Measurements from ENCODE around the gene SCML1.

SCML1 gene

DNA sequence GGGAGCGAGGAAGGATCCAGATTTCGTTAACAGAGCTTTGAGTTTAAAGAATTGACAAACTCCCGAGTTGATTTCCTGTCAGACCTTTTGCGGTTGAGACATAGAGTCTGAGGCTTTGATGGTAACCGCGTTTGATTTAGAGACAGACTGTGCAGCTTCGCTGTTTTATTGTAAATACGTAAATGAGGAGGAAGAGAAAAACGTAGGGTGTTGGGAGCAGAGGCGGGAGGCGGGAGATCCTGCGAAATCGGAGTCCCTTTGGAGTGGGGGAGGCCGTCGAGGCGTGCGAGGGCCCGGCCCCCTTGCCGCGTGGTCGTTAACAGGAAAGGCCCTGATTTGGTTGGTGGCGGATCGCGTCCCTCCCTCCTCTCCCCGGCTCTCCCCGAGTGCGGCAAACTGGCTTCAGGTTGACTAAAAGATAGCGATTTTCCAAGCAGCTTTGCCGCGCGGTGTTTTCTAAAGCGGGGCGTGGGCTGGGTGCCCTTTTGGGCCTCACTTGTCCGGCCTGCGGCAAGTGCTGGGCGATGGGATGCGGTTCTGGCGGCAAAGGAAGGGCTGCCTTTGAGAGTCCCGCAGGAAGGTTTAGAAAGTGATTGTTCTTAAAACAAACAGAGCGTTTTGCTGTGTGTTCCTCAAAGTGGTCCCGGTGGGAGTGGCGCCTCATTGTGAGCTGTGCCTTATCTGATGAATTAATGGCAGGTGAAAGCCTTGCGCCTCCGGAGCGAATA, 857 bp downstream of the SCML1 start (continued):
- TF ChIP-seq, protein P1, sequence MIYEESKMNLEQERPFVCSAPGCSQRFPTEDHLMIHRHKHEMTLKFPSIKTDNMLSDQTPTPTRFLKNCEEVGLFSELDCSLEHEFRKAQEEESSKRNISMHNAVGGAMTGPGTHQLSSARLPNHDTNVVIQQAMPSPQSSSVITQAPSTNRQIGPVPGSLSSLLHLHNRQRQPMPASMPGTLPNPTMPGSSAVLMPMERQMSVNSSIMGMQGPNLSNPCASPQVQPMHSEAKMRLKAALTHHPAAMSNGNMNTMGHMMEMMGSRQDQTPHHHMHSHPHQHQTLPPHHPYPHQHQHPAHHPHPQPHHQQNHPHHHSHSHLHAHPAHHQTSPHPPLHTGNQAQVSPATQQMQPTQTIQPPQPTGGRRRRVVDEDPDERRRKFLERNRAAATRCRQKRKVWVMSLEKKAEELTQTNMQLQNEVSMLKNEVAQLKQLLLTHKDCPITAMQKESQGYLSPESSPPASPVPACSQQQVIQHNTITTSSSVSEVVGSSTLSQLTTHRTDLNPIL (CRISPR knock-in tag; IDR thresholded peaks at IDR 0.05; ENCODE audit: low read depth), result no peak

DNA sequence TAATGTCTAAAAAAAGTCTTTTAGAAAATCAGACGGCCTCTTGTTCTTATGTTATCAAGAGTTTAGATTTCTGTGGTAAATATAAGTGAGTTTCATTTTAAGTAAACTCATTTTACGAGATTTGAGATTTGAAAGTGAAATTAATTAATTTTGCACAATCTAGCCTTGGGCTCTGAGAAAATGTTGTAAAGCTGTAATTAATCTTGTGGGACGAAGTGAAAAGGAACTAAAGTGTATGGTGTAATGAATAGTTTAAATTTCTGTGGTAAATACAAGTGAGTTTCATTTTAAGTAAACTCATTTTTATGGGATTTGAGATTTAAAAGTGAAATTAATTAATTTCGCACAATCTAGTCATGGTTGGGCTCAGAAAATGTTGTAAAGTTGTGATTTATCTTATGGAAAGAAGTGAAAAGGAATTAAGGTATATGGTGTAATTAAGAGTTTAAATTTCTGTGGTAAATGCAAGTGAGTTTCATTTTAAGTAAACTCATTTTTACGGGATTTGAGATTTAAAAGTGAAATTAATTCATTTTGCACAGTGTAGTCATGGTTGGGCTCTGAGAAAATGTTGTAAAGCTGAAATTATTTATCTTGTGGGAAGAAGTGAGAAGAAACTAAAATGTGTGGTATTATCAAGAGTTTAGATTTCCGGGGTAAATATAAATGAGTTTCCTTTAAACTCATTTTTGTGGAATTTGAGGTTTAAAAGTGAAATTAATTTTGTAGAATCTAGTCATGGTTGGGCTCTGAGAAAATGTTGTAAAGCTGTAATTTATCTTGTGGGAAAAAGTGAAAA, 1.6 kb downstream of the SCML1 start:
- TF ChIP-seq ZC3H10 (CRISPR knock-in tag; IDR thresholded peaks at IDR 0.05), result no peak
- no peak for TF ChIP-seq SNAI2 (CRISPR knock-in tag; IDR thresholded peaks at IDR 0.05)
- no peak for TF ChIP-seq BACH2 (CRISPR knock-in tag; IDR thresholded peaks at IDR 0.05; ENCODE audit: borderline replicate concordance)
- TF ChIP-seq ZFP3 (CRISPR knock-in tag; IDR thresholded peaks at IDR 0.05), result no peak
- no peak for TF ChIP-seq ZFP30 (CRISPR knock-in tag; IDR thresholded peaks at IDR 0.05)
- no peak for TF ChIP-seq ZNF70 (CRISPR knock-in tag; IDR thresholded peaks at IDR 0.05)
- no peak for TF ChIP-seq ZNF8 (CRISPR knock-in tag; IDR thresholded peaks at IDR 0.05)
- no peak for TF ChIP-seq ARNTL (CRISPR knock-in tag; IDR thresholded peaks at IDR 0.05; ENCODE audit: borderline replicate concordance, low read depth)
- TF ChIP-seq, protein P2, sequence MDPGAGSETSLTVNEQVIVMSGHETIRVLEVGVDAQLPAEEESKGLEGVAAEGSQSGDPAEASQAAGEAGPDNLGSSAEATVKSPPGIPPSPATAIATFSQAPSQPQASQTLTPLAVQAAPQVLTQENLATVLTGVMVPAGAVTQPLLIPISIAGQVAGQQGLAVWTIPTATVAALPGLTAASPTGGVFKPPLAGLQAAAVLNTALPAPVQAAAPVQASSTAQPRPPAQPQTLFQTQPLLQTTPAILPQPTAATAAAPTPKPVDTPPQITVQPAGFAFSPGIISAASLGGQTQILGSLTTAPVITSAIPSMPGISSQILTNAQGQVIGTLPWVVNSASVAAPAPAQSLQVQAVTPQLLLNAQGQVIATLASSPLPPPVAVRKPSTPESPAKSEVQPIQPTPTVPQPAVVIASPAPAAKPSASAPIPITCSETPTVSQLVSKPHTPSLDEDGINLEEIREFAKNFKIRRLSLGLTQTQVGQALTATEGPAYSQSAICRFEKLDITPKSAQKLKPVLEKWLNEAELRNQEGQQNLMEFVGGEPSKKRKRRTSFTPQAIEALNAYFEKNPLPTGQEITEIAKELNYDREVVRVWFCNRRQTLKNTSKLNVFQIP (CRISPR knock-in tag; IDR thresholded peaks at IDR 0.05; ENCODE audit: borderline replicate concordance, low read depth), result no peak
- TF ChIP-seq RARB (CRISPR knock-in tag; IDR thresholded peaks at IDR 0.05), result no peak
- no peak for TF ChIP-seq PPARA (CRISPR knock-in tag; IDR thresholded peaks at IDR 0.05; ENCODE audit: borderline replicate concordance)
- TF ChIP-seq, protein P3, sequence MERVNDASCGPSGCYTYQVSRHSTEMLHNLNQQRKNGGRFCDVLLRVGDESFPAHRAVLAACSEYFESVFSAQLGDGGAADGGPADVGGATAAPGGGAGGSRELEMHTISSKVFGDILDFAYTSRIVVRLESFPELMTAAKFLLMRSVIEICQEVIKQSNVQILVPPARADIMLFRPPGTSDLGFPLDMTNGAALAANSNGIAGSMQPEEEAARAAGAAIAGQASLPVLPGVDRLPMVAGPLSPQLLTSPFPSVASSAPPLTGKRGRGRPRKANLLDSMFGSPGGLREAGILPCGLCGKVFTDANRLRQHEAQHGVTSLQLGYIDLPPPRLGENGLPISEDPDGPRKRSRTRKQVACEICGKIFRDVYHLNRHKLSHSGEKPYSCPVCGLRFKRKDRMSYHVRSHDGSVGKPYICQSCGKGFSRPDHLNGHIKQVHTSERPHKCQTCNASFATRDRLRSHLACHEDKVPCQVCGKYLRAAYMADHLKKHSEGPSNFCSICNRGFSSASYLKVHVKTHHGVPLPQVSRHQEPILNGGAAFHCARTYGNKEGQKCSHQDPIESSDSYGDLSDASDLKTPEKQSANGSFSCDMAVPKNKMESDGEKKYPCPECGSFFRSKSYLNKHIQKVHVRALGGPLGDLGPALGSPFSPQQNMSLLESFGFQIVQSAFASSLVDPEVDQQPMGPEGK (CRISPR knock-in tag; IDR thresholded peaks at IDR 0.05; ENCODE audit: borderline replicate concordance), result no peak

DNA sequence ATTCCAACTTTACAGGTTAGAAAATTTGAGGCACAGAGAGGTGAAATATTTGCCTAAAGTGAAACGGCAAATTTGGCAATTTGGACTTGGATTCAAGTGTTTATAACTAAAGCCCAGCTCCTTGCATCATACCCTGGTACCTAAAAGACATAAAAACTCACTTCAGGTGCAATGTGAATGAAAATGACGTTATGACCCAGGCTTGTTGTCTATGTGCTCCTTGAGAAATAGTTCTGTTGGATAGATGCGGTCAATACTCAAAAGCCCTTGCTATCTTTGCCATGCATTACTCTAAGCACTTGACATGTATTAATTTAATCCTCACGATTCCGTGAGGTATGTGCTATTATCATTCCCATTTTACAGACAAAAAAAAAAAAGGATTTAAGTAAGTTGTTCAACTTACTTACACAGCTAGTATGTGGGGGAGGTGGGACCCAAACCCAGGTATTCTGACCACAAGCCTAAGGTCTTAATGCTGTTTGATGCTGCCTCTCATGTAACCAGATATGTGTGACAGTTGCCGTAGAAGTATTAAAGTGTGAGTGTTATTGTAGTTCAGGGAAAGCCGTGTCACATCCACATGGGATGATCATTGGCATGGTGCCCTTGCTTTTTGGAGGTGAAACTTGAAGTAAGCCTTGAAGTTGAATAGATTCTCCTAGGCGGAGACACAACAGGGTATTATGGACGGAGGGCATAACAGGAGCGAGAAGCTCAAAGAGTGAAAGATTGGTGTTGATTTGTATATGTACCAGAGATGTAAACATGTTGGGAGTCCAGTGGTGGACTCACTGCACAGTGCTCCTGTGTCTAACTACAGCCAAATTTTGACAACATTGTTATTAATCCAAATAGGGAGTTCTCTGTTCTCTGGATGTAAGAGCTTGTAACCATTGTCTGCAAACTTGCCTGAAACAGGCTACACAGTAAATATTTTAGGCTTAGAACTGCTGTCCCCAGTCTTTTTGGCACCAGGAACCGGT, 3.1 kb downstream of the SCML1 start:
- TF ChIP-seq OSR1 (CRISPR knock-in tag; IDR thresholded peaks at IDR 0.05) (no peak), ESRRG (CRISPR knock-in tag; IDR thresholded peaks at IDR 0.05) (no peak), CSDC2 (CRISPR knock-in tag; IDR thresholded peaks at IDR 0.05) (no peak), TCF4 (CRISPR knock-in tag; IDR thresholded peaks at IDR 0.05; ENCODE audit: borderline replicate concordance) (no peak), PPARA (CRISPR knock-in tag; IDR thresholded peaks at IDR 0.05; ENCODE audit: borderline replicate concordance) (no peak), ZNF70 (CRISPR knock-in tag; IDR thresholded peaks at IDR 0.05) (no peak), TOX (CRISPR knock-in tag; IDR thresholded peaks at IDR 0.05; ENCODE audit: borderline replicate concordance) (no peak), ZFP30 (CRISPR knock-in tag; IDR thresholded peaks at IDR 0.05) (no peak), SNAI2 (CRISPR knock-in tag; IDR thresholded peaks at IDR 0.05) (no peak)
- TF ChIP-seq, protein P4, sequence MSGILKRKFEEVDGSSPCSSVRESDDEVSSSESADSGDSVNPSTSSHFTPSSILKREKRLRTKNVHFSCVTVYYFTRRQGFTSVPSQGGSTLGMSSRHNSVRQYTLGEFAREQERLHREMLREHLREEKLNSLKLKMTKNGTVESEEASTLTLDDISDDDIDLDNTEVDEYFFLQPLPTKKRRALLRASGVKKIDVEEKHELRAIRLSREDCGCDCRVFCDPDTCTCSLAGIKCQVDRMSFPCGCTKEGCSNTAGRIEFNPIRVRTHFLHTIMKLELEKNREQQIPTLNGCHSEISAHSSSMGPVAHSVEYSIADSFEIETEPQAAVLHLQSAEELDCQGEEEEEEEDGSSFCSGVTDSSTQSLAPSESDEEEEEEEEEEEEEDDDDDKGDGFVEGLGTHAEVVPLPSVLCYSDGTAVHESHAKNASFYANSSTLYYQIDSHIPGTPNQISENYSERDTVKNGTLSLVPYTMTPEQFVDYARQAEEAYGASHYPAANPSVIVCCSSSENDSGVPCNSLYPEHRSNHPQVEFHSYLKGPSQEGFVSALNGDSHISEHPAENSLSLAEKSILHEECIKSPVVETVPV (CRISPR knock-in tag; IDR thresholded peaks at IDR 0.05), result no peak
- ATAC-seq, result no peak

More for the DNA sequence above, 1.6 kb downstream of the SCML1 start:
- ATAC-seq, result no peak

DNA sequence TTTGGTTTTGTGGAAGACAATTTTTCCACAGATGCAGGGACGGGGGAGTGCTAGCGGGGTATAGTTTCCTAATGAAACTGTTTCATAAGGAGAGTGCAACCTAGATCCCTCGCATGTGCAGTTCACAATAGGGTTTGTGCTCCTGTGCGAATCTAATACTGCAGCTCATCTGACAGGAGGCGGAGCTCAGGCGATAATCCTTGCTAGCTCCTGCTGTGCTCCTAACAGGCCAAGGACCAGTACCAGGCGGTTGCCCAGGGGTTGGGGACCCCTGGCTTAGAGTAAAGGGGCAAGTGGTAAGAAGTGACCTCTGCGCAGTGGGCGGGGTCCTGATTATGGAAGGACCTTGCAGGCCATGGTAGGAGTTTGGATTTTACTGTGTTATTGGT, 3.8 kb downstream of the SCML1 start:
- no peak for ATAC-seq
- TF ChIP-seq ARNTL (CRISPR knock-in tag; IDR thresholded peaks at IDR 0.05; ENCODE audit: borderline replicate concordance, low read depth) (no peak), ISL1 (CRISPR knock-in tag; IDR thresholded peaks at IDR 0.05) (no peak), ZC3H10 (CRISPR knock-in tag; IDR thresholded peaks at IDR 0.05) (no peak), ZFP3 (CRISPR knock-in tag; IDR thresholded peaks at IDR 0.05) (no peak), TCF4 (CRISPR knock-in tag; IDR thresholded peaks at IDR 0.05; ENCODE audit: borderline replicate concordance) (no peak), ZFP30 (CRISPR knock-in tag; IDR thresholded peaks at IDR 0.05) (no peak)
- TF ChIP-seq, protein P5, sequence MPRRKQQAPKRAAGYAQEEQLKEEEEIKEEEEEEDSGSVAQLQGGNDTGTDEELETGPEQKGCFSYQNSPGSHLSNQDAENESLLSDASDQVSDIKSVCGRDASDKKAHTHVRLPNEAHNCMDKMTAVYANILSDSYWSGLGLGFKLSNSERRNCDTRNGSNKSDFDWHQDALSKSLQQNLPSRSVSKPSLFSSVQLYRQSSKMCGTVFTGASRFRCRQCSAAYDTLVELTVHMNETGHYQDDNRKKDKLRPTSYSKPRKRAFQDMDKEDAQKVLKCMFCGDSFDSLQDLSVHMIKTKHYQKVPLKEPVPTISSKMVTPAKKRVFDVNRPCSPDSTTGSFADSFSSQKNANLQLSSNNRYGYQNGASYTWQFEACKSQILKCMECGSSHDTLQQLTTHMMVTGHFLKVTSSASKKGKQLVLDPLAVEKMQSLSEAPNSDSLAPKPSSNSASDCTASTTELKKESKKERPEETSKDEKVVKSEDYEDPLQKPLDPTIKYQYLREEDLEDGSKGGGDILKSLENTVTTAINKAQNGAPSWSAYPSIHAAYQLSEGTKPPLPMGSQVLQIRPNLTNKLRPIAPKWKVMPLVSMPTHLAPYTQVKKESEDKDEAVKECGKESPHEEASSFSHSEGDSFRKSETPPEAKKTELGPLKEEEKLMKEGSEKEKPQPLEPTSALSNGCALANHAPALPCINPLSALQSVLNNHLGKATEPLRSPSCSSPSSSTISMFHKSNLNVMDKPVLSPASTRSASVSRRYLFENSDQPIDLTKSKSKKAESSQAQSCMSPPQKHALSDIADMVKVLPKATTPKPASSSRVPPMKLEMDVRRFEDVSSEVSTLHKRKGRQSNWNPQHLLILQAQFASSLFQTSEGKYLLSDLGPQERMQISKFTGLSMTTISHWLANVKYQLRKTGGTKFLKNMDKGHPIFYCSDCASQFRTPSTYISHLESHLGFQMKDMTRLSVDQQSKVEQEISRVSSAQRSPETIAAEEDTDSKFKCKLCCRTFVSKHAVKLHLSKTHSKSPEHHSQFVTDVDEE (CRISPR knock-in tag; IDR thresholded peaks at IDR 0.05), result no peak
- TF ChIP-seq, protein P2 (CRISPR knock-in tag; IDR thresholded peaks at IDR 0.05; ENCODE audit: borderline replicate concordance, low read depth), result no peak

Measured in SK-N-SH treated with all-trans-retinoic acid at 6 μM for 48 hours (cell line).